PFSK-1 (cell line): Measurements from ENCODE around the gene TIMP3.

Experiments
- FOXP2 ChIP-seq: optimal IDR thresholded peaks from 2 replicates; pipeline ENCODE3; 2011; ENCODE audit warnings: borderline replicate concordance, control low read depth, inconsistent platforms; ENCODE audit not compliant: insufficient read depth; ENCODE audit errors: extremely low read length, extremely low read depth
- POLR2AphosphoS5 ChIP-seq: IDR thresholded peaks from 2 replicates; pipeline ENCODE4 v1.6.1; 2012; ENCODE audit warnings: low read depth, mild to moderate bottlenecking, control low read depth, low read length, moderate library complexity
- SIN3A ChIP-seq: IDR thresholded peaks from 2 replicates; pipeline ENCODE4 v1.6.1; 2012; ENCODE audit warnings: mild to moderate bottlenecking, low read length, moderate library complexity, borderline replicate concordance; ENCODE audit not compliant: insufficient read depth
- TAF1 ChIP-seq: IDR thresholded peaks from 2 replicates; pipeline ENCODE4 v1.6.1; 2012; ENCODE audit warnings: low read length, control low read depth, borderline replicate concordance; ENCODE audit not compliant: insufficient read depth
- TF ChIP-seq, protein P1 (sequence below), 2 experiments: IDR thresholded peaks; 2 replicates each; pipeline versions ENCODE4 v1.6.1 to v1.8.0; 2011 to 2012; ENCODE audit warnings: low read depth in 2 of 2, low read length in 2 of 2, control low read depth in 1 of 2, inconsistent platforms in 1 of 2, mild to moderate bottlenecking in 1 of 2, moderate library complexity in 1 of 2; ENCODE audit not compliant: insufficient read depth in 1 of 2

The TIMP3 gene

DNA sequence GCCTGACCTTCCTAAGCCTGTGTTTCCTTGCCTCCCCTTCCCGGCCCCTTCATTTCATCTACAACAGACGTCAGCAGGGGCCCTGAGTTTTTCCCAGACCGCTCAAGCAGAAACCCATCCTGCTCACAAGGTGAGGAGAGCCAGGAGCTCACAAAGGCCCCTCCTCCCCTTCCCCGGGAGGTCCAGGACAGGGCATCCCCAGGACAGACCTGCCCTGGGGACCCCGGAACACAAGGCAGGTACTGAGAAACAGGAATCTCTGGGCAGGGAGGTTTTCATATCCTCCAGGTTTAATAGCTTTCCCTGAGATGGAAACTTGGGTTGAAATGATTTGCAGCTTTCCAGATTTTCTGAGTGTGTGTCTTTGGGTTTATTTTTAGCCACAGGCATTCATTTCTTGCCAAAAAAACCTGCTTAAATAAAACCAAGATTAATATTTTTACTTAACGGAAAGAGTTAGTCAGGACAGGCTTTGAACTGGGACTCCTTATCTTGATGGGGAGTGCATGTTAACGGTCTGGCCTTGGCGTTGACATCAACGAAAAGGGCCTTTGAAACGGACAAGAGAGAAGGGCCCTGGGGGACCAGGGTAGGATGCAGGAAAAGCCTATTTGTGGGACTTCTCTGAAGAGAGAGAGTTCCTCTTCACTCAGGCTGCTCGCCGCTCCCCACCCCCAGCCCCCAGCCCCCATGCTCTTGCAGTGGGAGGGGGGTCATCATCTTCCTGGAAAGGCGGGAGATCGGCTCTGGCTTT lies 38.5 kb downstream of the TIMP3 start:
- TF ChIP-seq, protein P1, sequence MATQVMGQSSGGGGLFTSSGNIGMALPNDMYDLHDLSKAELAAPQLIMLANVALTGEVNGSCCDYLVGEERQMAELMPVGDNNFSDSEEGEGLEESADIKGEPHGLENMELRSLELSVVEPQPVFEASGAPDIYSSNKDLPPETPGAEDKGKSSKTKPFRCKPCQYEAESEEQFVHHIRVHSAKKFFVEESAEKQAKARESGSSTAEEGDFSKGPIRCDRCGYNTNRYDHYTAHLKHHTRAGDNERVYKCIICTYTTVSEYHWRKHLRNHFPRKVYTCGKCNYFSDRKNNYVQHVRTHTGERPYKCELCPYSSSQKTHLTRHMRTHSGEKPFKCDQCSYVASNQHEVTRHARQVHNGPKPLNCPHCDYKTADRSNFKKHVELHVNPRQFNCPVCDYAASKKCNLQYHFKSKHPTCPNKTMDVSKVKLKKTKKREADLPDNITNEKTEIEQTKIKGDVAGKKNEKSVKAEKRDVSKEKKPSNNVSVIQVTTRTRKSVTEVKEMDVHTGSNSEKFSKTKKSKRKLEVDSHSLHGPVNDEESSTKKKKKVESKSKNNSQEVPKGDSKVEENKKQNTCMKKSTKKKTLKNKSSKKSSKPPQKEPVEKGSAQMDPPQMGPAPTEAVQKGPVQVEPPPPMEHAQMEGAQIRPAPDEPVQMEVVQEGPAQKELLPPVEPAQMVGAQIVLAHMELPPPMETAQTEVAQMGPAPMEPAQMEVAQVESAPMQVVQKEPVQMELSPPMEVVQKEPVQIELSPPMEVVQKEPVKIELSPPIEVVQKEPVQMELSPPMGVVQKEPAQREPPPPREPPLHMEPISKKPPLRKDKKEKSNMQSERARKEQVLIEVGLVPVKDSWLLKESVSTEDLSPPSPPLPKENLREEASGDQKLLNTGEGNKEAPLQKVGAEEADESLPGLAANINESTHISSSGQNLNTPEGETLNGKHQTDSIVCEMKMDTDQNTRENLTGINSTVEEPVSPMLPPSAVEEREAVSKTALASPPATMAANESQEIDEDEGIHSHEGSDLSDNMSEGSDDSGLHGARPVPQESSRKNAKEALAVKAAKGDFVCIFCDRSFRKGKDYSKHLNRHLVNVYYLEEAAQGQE (IDR thresholded peaks at IDR 0.05; ENCODE audit: insufficient read depth in 1 of 2, low read depth in 2 of 2, low read length in 2 of 2), result no peak
- TF ChIP-seq SIN3A, result no peak
- no peak for TF ChIP-seq POLR2AphosphoS5
- no peak for TF ChIP-seq TAF1
- no peak for TF ChIP-seq FOXP2

DNA sequence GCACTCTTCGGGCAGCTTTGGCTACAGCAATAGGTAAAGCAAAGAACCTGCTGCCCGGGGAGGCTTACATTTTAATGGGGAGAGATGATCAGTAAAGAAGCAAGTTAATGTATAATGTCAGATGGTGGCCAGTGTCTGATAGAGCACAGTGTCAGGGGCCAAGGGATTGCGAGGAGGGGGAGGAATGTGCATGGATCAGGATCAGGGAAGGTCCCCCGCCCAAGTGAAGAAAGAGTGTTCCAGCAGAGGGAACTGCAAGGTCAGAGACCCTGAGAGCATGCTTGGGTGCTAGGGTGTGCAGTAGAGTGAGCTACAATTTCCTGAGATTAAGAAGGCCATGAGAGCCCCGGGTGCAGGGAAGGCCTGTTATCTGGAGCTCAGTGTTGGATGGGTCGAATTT lies 39.7 kb downstream of the TIMP3 start:
- TF ChIP-seq SIN3A, result no peak
- TF ChIP-seq, protein P1 (IDR thresholded peaks at IDR 0.05; ENCODE audit: insufficient read depth in 1 of 2, low read depth in 2 of 2, low read length in 2 of 2), result no peak
- TF ChIP-seq POLR2AphosphoS5, result no peak
- no peak for TF ChIP-seq TAF1
- TF ChIP-seq FOXP2, result no peak

DNA sequence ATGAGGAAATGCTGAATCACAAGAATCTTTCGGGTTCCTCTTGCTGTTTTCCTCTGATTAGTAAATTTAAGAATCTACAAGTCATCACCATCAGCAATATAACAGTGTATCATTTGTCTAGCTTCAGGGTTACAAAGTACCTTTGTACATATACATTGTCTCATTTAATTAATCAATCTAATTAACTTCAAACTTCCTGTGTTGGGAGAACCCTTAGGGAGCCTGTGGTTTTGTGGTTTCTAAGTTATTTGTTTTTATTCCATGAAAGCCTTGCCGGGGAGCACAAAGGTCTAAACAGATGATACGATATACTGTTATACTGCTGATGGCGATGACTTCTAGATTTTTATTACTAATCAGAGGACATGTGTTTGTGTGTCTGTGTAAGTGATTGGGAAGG lies 41.0 kb downstream of the TIMP3 start:
- no peak for TF ChIP-seq SIN3A
- no peak for TF ChIP-seq FOXP2
- TF ChIP-seq, protein P1 (IDR thresholded peaks at IDR 0.05; ENCODE audit: insufficient read depth in 1 of 2, low read depth in 2 of 2, low read length in 2 of 2), result no peak
- TF ChIP-seq POLR2AphosphoS5, result no peak
- no peak for TF ChIP-seq TAF1

DNA sequence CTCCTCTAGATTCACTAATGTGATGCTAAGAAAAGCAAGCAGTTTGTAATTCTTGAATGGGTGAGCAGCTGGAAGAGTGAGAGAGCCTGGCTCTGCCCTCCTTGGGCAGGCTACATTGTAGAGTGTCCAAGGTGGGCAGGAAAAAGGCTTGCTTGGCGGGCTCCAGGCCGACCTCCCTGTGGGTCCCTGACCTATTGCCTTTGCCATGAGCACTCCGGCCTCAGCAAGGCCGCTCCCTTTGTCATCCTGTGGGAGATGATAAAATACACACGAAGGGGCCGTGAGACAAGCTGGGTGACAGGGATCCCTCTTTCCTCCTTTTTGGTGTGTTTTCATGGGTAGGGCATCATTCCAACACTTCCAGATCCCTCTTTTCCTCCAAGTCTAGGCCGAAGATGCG lies 41.8 kb downstream of the TIMP3 start:
- TF ChIP-seq, protein P1 (IDR thresholded peaks at IDR 0.05; ENCODE audit: insufficient read depth in 1 of 2, low read depth in 2 of 2, low read length in 2 of 2), result no peak
- TF ChIP-seq TAF1 (no peak), SIN3A (no peak), FOXP2 (no peak), POLR2AphosphoS5 (no peak)

DNA sequence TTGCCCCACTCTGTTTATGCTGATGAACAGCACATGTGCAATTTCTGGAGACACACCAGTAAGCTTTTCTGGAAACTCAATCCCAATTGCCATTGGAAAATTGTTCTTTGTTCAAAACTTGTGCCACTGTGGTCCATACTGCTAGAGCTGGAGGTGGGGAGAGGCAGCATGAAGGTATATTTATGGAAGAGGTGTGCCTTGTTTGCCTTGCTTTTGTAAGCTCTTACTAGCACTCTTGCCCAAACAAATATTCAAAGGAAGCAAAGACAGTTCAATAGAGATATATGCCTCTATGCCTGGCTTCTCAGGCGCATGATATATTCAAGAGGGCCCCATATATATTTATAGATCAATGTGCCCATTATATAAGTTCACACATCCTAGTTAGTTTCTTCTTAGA lies 42.7 kb downstream of the TIMP3 start:
- TF ChIP-seq FOXP2, result no peak
- no peak for TF ChIP-seq SIN3A
- TF ChIP-seq TAF1, result no peak
- TF ChIP-seq POLR2AphosphoS5, result no peak
- TF ChIP-seq, protein P1 (IDR thresholded peaks at IDR 0.05; ENCODE audit: insufficient read depth in 1 of 2, low read depth in 2 of 2, low read length in 2 of 2), result no peak
